Testis (tissue), 3 donors: ENCODE measurements around the gene HMGN1. TPM values are rescaled to one million over a fixed set of nuclear protein-coding genes. Genes with fewer than 3 reads are reported as not detected.
"Not testable (repeated sequence)": the region's sequence is repeated elsewhere in the genome, so short reads cannot be mapped to it uniquely, and the experiment has no call there.

Experiments
- DNase-seq: peaks from one replicate; pipeline ENCODE4 v3.0.0-alpha.2; 2019
- H3K27ac ChIP-seq, 2 donors: fragments of 200-600 bp; sonication (generic); one replicate each; pipeline ENCODE4 v1.5.1; 2019
- H3K27me3 ChIP-seq: fragments of 200-600 bp; sonication (generic); one replicate; pipeline ENCODE4 v1.5.1; 2019
- H3K36me3 ChIP-seq: fragments of 200-600 bp; sonication (generic); one replicate; pipeline ENCODE4 v1.5.1; 2017; ENCODE audit warnings: low read depth; ENCODE audit errors: missing control alignments
- H3K4me1 ChIP-seq: fragments of 200-600 bp; sonication (generic); one replicate; pipeline ENCODE4 v1.5.1; 2019
- H3K4me3 ChIP-seq, 2 donors: fragments of 200-600 bp; sonication (generic); one replicate each; pipeline ENCODE4 v1.5.1; 2017 to 2019
- H3K9me3 ChIP-seq: fragments of 200-600 bp; sonication (generic); one replicate; pipeline ENCODE4 v1.5.1; 2017
- POLR2A ChIP-seq: fragments of 450-650 bp; IDR thresholded peaks from one replicate; pipeline ENCODE4 v1.6.1; 2017; ENCODE audit warnings: antibody characterized with exemption, mild to moderate bottlenecking, moderate library complexity
- WGBS, 2 donors: methylation state at CpG; one replicate each; pipeline ENCODE4 v1.1.5; 2018; 5-methylcytosine and 5-hydroxymethylcytosine counted together
- intact Hi-C: fragments of 100-400 bp; cut with DNase I; formaldehyde crosslinking; loops from one replicate; pipeline ENCODE4 v1.15.1; 2023; ENCODE audit warnings: low total_unique reads
- polyA plus RNA-seq: library from polyadenylated mRNA; stranded (reverse); fragments of 350-450 nt; fragmentation: Illumina TruSeq; extraction: RNeasy Lipid Tissue Mini Kit (QIAGEN cat#74804); gene quantifications from one replicate; pipeline ENCODE4 v1.2.3, GENCODE V29; 2014; ENCODE audit warnings: low read depth, low replicate concordance; ENCODE audit not compliant: insufficient read depth
- total RNA-seq, 2 donors: library from RNA; depleted of rRNA; stranded (reverse); fragments of >200 nt; gene quantifications; one replicate each; pipeline ENCODE4 v1.2.3, GENCODE V29; 2016
- TF ChIP-seq, protein P1 (sequence below), 3 experiments: fragments of 450-650 bp in 2 of 3; fragments of 200-600 bp in 1 of 3; sonication (generic) in 1 of 3; IDR thresholded peaks; one replicate each; pipeline ENCODE4 v1.5.1; 2016 to 2019; ENCODE audit warnings: antibody characterized with exemption in 3 of 3, mild to moderate bottlenecking in 2 of 3, moderate library complexity in 1 of 3

Gene HMGN1
- total and polyA plus RNA-seq, 3 donors from 2014 or later = 162 to 203 (median 177) TPM

DNA sequence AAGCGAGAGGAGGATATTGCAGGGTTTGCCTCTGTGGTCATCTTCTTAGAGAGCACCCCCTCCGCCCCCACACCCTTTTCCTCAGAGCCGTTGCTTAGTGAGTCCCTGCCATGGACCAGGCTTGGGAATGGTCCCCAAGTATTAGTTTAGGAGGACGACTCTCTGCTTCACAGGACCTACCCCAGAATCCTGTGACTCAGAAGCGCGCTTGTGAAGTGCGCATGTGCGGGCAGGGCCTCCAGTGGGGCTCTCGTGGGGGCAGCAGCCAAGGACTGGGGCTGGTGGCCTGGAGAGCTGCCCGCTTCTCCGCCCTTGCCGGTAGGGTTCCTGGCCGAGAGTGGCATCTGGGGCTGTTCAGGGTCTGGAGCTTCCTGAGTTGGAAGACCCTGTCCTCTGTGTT is 37.3 kb upstream of the HMGN1 start:
- no peak for TF ChIP-seq POLR2A
- TF ChIP-seq, protein P1, sequence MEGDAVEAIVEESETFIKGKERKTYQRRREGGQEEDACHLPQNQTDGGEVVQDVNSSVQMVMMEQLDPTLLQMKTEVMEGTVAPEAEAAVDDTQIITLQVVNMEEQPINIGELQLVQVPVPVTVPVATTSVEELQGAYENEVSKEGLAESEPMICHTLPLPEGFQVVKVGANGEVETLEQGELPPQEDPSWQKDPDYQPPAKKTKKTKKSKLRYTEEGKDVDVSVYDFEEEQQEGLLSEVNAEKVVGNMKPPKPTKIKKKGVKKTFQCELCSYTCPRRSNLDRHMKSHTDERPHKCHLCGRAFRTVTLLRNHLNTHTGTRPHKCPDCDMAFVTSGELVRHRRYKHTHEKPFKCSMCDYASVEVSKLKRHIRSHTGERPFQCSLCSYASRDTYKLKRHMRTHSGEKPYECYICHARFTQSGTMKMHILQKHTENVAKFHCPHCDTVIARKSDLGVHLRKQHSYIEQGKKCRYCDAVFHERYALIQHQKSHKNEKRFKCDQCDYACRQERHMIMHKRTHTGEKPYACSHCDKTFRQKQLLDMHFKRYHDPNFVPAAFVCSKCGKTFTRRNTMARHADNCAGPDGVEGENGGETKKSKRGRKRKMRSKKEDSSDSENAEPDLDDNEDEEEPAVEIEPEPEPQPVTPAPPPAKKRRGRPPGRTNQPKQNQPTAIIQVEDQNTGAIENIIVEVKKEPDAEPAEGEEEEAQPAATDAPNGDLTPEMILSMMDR (IDR thresholded peaks at IDR 0.05) = no peak
- Histone ChIP-seq H3K4me1 (peaks cover 12% of the 10 kb centered on the region), H3K27ac (peak overlapping the region; percentile 62 to 82), H3K36me3 (no peaks in the 10 kb centered on the region), H3K4me3 (peak overlapping the region; percentile 19 to 64), H3K27me3 (no peaks in the 10 kb centered on the region), H3K9me3 (no peaks in the 10 kb centered on the region)
- peak; percentile 56 for DNase-seq
- 23 to 42% methylated on average over 6 to 13 of the region's 13 CpGs for WGBS, 2 donors
- intact Hi-C loops = loop anchor here (10.0 kb wide), 1 partner anchor 201 kb away; the partner anchor contains the start of gene PSMG1

DNA sequence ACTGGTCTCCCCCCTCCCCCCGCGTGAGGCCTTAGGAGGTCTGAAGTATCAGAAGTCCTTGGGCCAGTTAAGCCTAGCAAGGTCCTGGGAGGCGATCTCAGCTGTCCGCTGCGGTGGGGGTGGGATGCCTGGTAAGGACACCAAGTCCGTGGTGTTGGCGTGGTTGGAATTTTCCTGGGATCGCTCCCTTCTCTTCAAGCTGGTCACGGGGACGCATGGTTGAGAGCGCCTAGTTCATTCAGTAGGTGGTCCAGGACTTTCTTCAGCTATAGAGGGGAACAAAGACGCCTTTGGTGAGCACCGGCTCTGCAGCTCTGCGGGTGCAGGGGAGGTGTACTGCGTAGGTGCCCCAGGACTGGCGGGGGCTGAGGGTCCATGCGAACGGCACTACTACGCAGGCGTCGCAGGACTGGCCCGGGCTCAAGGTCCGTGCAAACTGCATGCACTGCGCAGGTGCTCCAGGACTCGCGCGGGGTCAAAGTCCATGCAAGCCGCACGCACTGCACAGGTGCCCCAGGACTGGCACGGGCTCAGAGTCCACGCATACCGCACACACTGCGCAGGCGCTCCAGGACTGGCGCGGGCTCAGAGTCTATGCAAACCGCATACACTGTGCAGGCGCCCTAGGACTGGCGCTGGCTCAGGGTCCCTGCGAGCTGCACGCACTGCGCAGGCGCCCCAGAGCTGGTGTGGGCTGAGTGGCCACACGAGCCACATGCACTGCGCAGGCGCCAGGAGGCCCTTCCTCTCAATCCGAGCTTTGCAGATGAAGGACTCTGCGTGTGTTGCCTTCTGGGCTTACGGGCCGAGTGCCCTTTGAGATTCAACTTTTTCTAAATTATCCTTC is 36.6 kb upstream of the HMGN1 start:
- Histone ChIP-seq H3K9me3 (no peaks in the 10 kb centered on the region), H3K4me3 (peak overlapping the region; percentile 19 to 64), H3K27ac (peak overlapping the region; percentile 64 to 82), H3K4me1 (peaks cover 12% of the 10 kb centered on the region), H3K36me3 (no peaks in the 10 kb centered on the region), H3K27me3 (no peaks in the 10 kb centered on the region)
- intact Hi-C loops = loop anchor here (10.0 kb wide), 1 partner anchor 201 kb away; the partner anchor contains the start of gene PSMG1
- DNase-seq = peak; percentile 83
- TF ChIP-seq, protein P1 (IDR thresholded peaks at IDR 0.05) = no peak
- TF ChIP-seq POLR2A = no peak
- WGBS, 2 donors = 35 to 42% methylated on average over 6 to 50 of the region's 50 CpGs

DNA sequence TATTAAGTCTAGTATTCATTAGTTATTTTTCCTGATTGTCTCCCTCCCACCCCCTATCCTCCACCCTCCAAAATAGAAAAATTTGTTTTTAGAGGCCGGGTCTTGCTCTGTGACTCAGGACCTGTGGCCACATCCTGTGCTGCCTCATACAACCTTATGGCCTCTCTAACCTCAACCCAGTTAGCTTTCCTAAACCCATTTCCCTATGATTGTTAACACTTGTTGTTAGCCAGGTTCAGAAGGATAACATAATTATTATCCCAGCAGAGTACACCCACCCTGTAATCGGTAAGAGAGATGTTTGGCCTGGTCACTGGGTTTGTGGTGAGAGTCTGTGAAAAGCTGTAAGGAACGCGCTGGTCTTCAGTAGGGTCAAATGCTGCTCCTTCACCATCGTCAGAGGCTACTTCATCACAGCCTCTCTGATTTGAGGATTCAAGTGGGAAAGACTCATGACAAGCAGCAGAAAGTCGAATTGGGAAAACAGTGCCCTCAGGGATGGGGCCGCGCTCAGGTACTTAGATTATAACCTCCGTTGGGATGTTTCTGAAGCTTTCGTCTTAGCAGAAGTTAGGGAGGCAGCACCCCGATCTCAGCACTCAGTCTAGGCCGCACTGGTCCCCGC is 35.9 kb upstream of the HMGN1 start:
- H3K9me3 ChIP-seq = no peaks in the 10 kb centered on the region
- DNase-seq = no peak
- intact Hi-C loops = loop anchor here (10.0 kb wide), 1 partner anchor 200 kb away; the partner anchor contains the start of gene PSMG1
- WGBS, 2 donors = 56 to 65% methylated on average over 12 to 13 of the region's 13 CpGs
- peaks cover 12% of the 10 kb centered on the region for H3K4me1 ChIP-seq
- no peaks in the 10 kb centered on the region for H3K27me3 ChIP-seq
- H3K27ac ChIP-seq = peak overlapping the region; percentile 64 to 82
- H3K36me3 ChIP-seq = no peaks in the 10 kb centered on the region
- peak overlapping the region in 1 of 2 donors; percentile 64 for H3K4me3 ChIP-seq
- TF ChIP-seq, protein P1 (IDR thresholded peaks at IDR 0.05) = no peak
- no peak for TF ChIP-seq POLR2A

DNA sequence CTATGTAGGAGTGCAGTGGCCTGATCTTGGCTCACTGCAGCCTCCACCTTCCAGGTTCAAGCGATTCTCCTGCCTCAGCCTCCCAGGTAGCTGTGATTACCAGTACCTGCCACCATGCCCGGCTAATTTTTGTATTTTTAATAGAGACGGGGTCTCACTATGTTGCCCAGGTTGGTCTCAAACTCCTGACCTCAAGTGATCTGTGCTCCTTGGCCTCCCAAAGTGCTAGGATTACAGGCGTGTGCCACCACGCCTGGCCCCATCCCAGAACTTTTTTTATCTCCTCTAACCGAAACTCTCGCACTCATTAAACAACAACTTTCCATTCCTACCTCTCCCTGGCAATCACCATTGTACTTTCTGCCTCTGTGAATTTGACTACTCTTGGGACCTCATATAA is 33.2 kb upstream of the HMGN1 start:
- H3K4me3 ChIP-seq, DNase-seq, H3K9me3 ChIP-seq, H3K27ac ChIP-seq, H3K27me3 ChIP-seq, H3K36me3 ChIP-seq: not testable (repeated sequence)
- WGBS, 2 donors = 94% methylated on average over 7 of the region's 7 CpGs
- peaks cover 15% of the 10 kb centered on the region for H3K4me1 ChIP-seq
- intact Hi-C loops = loop anchor here (10.0 kb wide), 1 partner anchor 197 kb away; the partner anchor contains the start of gene PSMG1

DNA sequence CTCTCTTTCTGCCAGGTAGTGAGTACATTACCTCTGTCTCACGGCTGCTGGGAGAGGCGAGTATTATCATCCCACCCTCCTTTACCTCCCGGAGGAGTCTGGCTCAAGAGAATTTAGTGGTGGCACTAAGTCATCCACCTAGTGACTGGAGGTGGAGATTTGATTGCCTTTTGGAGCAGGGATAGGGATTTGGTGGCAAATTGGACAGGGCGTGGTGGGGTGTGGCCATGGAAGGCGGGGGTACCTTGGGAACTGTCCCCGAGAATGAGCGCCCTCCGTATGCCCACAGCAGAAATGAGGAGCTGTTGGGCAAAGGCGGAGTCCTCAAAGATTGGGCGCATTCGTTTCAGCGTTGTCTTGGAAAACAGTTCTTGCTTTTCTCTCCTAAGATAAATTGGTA is 32.1 kb upstream of the HMGN1 start:
- 11 to 29% methylated on average over 7 to 12 of the region's 12 CpGs for WGBS, 2 donors
- intact Hi-C loops = loop anchor here (10.0 kb wide), 1 partner anchor 196 kb away; the partner anchor contains the start of gene PSMG1
- peak; percentile 27 for DNase-seq

More for the DNA sequence above, 32.1 kb upstream of the HMGN1 start:
- peak overlapping the region; percentile 89 to 93 for H3K27ac ChIP-seq
- H3K4me3 ChIP-seq = peak overlapping the region; percentile 82 to 92
- H3K9me3 ChIP-seq = no peaks in the 10 kb centered on the region
- H3K36me3 ChIP-seq = no peaks in the 10 kb centered on the region
- TF ChIP-seq, protein P1 (IDR thresholded peaks at IDR 0.05) = no peak
- TF ChIP-seq POLR2A = no peak
- H3K4me1 ChIP-seq = peaks cover 8% of the 10 kb centered on the region
- H3K27me3 ChIP-seq = no peaks in the 10 kb centered on the region
